Activated CD8-positive, alpha-beta memory T cell treated with anti-CD3 and anti-CD28 coated beads, Interleukin-2, amount 50 U/mL, for 24 hours (primary cell): ENCODE data around the gene PFDN4.

Experiments
- DNase-seq: peaks from one replicate; pipeline ENCODE4 v3.0.0-alpha.2; 2020; ENCODE audit errors: extremely low read depth

PFDN4 gene

GRCh38 chr20:54267483-54268003 lies 59.7 kb downstream of the PFDN4 start:
- no peak for DNase-seq

GRCh38 chr20:54268941-54269340 lies 61.1 kb downstream of the PFDN4 start:
- no peak for DNase-seq
